Stimulated activated CD8-positive, alpha-beta memory T cell treated with anti-CD3 and anti-CD28 coated beads, Interleukin-12 subunit alpha, Interleukin-12 subunit beta, amount 100 ng/mL, for 1 hour (primary cell): ENCODE data around the gene LRRN3.

ENCODE experiments used
- DNase-seq: peaks from one replicate; pipeline ENCODE4 v3.0.0-alpha.2; 2020; ENCODE audit warnings: low read depth

Gene LRRN3

DNA sequence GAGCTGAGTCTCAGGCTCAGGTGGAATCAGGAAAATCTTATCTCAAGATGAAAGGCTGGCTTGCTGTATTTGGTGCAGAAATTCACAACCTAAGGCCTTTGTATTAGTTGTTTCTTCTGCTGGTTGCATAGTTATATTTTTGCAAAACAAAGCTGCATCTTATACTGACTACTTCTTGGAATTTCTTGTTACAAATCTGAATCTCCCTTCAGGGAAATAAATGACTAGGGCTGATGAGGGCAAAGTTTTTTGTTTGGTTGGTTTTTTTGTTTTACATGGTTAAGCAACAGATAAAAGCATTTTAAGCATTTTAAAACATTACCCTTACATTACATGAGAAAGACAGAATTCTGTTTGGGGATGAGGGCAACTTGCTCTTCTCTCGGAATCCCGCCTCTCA lies 13.9 kb upstream of the LRRN3 start:
- no peak for DNase-seq

DNA sequence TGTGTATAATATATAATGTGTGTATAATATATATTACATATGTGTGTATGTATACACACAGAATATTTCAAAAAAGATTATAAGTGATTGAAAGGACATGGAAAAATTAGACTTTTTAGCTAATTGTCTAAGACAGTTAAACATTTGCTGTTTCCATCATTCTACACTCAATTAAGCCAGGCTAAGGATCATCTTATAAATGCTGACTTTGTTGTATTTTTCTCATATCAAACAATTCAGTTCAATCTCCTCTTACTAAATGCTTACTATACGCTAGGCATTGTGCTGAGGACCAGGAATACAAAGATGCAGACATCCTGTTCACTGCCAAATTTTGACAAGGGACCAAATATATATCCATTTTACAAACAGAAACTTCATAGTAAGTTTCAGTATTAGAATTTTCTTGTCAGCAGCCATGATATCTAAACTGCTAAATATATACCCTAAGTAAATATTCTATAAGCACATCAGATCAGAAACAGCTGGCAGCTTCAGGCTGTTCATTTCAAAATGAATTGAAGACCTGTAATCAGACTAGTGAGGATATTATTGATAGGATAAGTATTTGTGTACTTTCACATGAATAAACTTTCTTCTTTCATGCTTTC lies 10.3 kb upstream of the LRRN3 start:
- no peak for DNase-seq

DNA sequence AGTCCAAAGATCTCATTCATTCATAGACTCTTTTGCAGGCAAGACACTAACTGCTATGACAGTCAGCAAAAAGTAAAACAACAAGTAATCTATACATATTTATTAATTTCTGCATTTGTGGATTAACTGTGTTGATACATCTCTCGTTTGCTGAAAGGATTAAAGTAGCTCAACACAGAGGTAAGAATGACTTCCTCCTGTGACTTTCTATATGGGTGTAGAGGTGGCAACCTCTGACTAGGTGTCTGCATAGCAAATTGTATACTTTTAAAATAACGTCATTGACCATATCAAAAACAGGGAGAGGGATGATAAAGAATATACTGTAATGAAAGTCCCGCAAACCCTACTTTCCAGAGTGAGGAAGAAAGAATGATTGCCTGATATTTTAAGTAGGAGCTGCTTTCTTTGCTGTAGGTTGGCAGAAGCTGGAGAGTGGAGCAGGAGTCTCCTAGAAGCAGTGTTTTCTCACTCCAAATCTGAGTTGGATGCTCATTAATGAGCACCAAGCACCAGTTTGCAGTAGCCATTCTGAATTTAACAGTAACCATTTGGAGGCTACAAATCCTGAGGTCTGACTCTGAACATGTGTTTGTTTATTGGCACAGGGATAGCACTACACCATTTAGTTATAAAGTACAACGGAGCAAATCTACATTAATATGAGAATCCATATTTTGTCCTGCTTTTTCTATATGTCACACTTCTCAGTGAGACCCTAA lies 9.2 kb upstream of the LRRN3 start:
- no peak for DNase-seq

DNA sequence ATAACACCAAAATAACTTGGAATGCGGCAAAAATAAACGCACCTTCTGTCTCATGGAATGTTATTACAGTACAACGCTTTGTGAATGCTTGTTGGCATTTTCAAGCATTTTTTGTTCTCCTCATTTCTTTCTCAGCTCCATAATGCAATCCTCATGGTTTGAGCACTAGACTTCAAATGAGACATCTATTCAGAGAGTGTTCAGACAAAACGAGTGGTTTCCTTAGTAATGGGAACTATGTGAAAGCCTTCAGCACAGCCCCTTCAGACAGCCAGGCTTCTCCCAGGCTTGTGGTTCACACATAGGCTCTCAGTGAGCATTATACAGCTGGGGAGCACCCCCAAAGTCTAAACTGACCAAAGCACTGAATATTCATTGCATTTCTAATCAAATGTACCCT lies 8.6 kb upstream of the LRRN3 start:
- DNase-seq, result no peak

DNA sequence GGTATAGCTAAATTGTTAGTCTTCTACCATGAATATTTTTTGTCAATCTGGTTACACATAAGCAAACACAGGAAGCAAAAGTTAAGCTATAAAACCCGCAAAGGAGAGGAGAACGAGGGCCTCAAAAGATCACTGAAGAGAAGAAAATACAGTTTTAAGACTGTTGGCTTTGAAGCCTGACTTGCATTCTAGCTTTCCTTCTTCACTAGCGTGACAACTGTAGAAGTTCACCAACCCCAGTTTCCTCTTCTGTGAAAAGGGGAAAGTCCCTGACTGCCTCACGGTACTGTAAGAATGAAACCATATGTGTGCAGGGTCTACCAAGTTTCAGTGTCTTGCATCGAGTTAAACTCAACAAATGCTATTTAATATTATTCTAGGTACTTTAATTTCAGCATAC lies 7.5 kb upstream of the LRRN3 start:
- peak; percentile 15 for DNase-seq

DNA sequence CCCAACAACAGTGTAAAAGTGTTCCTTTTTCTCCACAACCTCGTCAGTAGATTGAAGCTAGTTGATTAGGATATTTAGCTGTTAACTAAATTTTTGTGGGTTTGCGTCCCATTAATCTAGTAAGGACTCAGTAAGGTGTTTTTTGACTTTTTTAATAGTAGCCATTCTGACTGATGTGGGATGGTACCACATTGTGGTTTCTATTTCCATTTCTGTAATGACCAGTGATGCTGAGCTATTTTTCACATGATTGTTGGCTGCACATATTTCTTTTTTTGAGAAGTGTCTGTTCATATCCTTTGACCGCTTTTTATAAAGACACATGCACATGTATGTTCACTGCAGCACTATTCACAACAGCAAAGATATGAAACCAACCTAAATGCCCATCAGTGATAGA lies 5.6 kb upstream of the LRRN3 start:
- DNase-seq, result no peak

DNA sequence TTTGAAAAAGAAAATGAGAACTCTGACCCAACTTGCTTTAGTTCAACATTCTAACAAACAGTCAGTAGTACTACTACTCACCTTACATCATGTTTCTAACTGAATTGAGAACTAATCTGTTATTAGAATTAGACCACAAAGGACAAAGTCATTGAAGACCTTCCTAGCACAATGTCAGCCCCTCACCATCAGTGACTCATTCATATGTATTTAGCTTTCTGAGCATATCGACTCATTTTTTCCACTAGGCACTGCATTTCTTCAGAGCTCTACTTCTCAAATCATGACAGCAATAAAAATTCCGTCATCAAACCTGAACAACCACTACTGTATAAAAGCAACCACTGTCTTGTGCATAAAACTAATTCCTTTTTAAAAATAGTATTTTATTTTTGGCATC lies 4.4 kb upstream of the LRRN3 start:
- no peak for DNase-seq

DNA sequence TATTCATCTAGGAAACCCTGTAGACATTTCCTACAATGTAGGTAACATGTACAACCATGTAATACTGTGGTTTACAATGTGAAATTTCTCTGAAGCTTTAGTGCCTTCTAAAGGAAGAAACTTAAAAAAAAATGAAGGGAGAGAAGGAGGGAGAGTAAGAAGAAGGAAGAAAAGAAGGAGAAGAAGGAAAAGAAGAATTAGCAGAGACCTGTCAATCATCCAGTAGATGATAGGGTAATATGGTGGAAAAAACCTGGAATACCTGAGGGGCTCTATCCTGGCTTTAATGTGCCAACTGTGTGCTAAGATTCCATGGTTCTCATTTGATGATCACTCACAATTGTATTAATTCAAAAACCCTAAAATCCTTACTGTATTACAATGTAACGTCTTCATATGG lies 2.6 kb upstream of the LRRN3 start:
- DNase-seq, result no peak

DNA sequence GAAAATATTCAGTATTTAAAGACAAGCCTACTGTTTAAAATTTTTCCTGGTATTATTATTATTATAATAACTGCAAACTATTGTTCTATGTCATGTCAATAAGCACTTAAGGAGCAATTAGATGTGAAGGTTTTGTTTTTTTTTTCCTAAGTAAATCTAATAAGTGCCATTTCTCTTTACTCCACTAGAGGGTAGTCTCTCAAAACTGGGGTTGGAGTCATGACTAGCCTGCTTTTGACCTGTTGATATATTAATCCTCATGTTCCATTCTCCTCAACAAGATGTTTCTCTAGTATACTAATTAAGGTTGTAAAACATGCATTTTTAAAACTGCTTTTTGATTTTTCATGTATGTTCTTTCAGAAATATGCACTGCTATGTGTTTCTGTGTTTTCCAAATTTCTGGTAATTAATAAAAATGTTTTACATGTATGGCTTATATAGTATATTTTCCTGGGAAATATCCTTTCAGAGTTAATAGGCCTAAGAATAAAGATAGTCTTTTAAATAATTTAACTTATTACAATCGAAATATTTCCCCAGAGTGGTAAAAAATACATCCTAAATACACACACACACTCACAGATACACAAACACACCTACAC lies 1.0 kb upstream of the LRRN3 start:
- no peak for DNase-seq

DNA sequence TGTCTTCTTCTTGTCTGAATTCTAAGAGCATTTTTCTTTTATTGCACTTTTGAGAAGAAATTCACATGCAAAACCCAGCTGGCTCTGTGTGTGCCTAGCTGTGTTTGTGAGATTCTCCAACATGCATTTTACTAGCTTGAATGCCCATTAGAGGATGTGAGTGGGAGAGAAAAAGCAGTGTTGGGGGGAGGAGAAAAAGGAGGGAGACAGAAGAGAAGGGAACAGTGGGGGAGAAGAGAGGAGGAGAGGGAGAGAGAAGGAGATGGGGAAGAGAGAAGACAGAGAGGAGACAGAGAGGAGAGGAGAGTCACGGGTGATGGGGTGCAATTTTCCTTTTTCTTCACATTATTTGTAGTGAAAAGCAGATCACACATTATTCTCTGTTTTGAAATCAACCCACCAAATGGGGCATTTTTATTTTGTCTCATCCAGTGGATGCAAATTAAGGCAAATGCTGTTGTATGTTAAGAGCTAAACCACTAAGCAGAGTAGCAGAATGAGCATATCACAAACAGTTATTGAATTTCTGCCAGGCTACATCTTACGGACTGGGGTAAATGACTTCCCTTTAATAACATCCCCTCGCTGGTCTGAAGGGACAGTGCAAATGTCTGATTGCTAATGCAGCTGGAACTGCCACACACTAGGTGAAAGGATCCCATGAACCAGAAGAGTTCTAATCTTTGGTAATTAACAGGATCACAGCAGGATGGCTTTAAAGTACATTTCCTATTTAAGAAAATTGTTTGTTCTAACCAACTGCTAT lies 849 bp downstream of the LRRN3 start:
- DNase-seq, result no peak

DNA sequence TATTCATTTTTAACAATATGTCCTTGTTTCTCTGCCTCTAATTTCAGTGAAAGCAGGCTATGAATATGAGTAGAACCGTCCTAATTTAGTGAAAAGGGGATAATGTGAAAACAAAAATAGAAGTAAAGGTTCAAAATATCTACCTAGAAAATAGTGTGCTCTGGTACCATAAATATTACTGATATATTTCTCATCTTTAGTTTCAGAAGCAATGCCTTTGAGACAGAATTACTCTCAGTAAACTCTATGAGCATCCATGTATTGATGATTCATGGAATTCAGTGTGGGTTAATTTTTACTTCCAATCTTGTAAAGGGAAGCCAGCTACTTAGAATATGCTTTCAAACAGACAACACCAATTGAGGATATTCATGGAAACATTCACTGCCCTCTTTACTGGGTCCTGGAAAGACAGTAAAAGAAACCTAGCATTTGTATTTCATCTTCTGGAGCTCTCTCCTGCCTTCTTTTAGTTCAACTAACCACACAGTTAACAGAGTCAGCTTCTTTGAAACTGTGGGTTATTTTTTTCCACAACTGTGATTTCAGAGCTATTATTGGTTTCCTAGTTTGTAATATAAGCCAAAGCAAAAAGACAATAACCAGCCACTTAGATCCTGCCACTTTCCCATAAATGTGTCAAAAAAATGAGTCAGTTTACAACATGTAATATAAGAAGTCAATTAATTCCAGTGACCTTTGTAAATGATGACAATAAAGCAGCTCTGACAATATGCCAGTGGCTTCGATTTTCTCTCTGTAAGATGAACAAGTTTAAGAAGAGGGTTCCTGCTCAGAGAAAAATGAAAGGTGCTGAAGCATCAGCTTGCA lies 1.7 kb downstream of the LRRN3 start:
- no peak for DNase-seq

DNA sequence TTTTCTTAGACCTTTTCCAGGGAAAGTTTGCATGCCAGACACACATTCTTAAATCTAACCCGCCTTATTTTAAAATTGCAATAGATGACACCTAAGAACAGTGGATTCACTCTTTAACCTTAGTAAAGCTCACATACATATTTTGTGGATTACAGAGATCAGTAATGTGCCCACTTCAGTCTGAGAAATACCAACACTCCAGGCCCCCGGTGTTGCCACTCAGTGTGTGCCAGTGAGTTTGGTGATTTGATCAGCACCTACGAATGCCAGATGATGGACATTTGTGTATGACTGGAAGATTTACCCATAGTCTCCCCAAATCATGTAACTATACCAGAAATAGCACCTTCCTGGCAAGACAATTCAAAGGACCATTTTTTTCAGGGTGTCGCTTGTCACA lies 2.6 kb downstream of the LRRN3 start:
- no peak for DNase-seq

DNA sequence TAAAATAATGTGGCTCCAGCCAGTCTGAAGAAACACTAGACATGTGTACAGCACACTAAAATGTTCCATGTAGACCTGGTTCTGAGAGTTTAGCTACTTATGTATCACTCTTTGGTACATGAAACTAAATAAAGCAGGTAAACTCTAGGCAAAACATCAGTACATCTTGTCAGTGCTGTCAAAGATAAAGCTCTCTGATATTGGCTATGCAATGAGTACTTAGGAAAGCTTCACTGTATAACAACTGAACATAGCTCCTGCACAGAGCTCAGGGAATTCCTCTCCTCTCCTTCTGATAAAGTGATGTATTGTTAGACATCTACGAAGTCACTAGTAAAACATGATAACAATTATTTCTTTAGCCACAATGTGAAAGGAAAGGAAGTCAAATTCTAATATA lies 3.5 kb downstream of the LRRN3 start:
- no peak for DNase-seq

DNA sequence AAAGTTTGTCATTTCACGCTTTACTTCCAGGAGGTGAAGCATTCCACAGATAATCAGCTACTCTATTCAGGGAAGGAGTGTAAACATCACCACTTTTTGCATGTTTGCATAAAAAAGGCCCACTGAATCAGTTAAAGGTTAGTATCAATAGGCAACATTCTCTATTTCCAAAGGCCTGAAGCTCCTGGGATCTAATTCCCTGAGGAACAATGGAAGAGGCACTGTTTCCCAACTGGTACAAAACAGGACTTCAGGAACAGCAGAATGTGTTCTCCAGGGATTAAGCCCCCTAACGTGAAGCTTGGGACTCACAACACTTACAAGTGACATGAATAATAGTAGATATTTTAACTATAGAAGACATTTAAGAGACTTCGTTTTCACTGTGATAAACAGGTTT lies 6.1 kb downstream of the LRRN3 start:
- DNase-seq, result no peak

DNA sequence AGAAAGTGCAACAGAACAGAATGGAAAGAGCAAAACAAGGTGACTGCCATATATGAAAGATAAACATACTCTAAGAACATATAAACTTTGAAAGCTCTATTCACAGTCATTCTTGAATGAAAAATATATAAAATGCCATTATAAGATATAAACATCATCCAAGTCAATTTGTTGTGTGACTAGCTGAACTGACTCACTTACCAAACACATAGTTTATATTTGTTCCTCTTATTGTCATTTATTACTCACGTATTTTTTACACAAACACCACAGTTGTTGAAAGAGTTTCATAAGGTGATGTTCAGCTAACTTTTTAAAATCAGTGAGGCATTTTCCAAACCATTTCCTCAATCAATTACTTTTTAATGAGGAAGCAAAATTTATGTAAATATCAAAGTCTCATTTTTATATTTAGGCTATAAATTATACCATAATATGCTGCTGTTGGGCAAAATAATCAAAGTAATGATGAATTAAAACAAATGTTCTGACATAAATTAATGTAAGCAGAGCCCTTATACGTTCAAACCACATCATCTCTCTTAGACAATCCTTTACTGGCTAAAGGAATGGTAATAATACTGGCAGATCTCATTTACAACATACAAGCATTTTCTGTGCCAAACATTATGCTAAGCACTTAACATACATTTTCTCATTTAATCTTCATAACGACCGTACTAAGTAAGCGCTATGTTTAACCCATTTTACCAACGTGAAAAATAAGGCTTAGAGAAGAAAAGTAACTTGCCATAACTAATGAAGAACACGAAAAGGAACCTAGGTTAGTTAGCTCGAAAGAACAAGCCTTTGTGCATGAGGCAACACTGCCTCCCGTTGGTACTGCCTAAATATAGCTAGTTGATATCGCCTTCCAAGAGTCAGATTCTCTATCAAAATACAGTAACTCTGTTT lies 7.3 kb downstream of the LRRN3 start:
- DNase-seq, result peak; percentile 28

DNA sequence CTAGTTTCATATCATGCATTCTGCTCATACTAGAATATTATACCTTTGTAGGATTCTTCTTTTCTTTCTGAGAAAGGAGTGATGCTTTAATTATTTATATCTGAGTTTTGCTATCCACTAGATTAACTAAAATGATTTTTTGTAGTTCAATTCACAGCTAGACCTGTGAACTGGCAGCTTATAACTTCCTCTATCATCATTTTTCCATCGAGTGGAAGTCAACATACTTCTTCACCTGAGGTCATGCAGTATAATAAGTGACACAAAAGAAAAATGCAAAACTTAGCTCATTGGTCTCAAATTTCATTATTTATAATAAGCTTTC lies 8.0 kb downstream of the LRRN3 start:
- DNase-seq, result no peak

DNA sequence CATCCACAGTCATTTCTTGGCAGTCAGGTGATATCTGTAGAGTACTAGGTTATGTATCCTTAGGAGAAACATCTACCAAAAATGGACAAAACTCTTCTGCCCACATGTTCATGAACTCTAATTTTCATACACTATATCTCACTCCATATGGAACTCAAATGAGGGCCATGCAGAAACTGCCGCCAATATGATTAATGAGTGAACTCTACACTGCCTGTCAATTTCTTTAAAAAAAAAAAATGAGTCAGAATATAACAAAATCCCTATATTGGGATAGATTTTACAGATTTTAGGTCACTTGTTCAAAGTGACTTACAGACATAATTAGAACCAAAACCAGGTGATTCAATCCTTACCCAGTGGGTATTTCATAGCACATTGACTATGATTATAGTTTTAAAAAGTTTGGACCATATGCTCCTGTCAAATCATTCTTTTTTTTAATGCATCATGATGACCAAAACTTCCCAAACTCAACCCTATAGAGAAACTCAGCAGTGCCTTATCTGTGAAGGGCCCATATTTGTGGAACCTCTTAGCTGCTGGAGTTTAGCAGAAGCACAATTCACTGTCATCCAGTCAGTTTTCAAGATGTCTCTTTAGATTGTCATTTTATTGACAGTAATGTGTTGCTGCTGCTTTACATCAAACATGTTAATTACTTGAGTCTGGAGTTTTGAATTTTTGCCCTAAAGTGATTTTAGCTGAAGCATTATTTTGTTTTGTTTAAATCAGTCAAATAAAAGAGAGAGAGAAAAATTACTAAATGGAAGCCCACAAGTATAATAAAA lies 11.1 kb downstream of the LRRN3 start:
- no peak for DNase-seq

DNA sequence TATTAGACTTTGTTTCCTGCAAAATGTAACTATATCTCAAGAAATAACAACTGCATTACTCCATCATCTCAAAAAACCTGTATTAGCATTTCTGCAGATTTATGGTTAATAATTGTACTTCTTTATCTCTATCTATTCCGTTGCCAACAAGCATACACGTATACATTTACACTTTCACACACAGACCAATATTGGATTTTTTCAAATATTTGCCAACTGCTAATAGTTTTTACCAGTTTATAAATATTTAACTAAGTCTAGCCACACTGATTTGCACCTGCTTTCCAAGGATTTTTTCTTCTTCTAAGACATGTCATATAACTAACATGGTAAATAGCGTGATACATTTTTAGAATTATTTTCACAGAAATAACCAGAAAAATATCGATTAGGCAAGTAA lies 12.2 kb downstream of the LRRN3 start:
- no peak for DNase-seq

DNA sequence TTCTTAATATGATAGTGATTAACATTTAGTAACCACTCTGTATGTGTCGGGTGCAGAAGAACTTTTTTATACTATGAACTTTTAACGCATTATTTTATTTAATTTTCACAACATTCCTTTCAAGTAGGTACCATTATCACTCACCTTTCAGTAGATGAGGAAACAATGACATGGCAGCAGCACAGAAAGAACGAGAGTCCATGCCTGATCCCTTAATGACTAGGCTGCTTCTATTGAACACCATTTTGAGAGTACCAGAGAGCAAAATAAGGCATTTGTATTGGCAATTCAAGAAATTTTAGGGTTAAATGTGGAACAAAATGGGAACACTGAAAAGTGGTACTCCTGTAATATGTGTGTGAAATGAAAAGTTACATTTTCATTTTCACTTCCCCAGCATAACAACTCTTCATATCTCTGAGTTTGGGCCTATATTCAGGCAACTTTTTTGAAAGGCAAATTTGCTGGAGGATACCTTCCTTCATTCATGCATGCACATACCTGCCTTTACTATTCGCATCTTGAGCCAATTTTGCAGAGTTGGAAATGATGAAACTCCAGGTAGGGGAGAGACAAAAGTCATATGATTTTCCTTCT lies 12.8 kb downstream of the LRRN3 start:
- no peak for DNase-seq

DNA sequence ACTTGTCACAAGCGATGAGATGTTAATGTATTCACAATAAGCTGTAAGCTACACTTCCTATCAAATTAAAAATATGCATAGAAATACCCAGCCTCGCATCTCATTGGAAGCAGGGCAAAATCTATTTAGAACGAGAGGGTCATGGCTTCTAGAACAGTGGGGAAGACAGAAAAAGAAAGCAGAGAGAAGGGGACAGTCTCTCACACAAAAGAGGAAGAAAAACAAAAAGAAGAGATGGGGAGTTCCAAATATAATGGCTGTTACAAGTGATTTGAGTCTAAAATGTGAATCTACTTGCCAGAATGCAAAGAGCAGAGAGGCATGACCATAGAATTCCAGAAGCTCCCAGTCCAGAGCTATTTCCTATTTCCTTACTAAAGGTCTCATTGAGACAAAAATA lies 13.8 kb downstream of the LRRN3 start:
- DNase-seq, result no peak
